ENCODE data around the gene UGT2B10. TPM values are rescaled to one million over a fixed set of nuclear protein-coding genes. Genes with fewer than 3 reads are reported as not detected.

Gene UGT2B10
- total RNA-seq, 3 donors from 2014 or later: not detected

DNA sequence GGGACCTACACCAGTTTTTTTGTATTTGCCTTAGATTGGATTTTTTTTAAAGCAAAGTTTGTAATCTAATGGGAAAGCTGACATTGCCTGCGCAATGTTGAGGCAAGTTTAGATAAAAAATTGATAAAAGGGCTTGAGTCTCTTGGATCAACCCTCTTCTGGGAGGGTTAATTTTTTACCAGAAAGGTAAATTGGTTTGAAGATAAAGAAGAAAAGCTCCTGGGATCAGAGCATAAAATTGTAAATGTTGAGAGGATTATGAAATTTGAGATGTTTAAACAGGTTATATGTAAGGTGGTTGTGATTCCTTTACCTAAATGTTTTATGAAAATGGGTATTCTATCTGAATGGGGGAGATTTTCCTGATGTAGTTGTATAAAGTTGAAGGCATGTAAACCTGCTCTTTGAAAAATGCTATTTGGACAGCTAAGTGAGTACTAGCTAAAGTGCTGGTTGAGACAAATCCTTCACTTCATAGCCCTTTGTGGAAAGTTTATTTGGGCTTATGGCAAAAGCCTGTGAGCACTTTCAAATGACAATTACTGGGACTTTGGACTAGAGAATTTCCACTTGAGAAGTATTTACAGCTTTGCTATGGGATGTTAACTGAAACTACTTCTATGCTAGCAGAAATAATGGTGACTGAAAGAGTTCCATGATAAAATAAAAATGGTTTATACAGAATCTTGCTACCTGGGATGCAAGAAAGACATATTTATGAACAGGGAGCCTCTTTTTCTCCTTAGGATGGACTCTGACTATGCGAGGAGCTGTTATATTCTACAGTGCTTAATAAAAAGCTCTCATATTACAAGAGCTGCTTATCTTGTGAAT, 56.2 kb downstream of the UGT2B10 start:
- Histone ChIP-seq H3K9me3 (no peaks in the 10 kb centered on the region), H3K4me1 (no peaks in the 10 kb centered on the region), H3K36me3 (no peaks in the 10 kb centered on the region), H3K4me3 (no peak overlapping the region), H3K27ac (no peak overlapping the region), H3K27me3 (no peaks in the 10 kb centered on the region)
- no peak for DNase-seq (ENCODE audit: low spot score in 2 of 2)
- intact Hi-C loops (cut with DNase I; ENCODE audit: low total_unique reads): no loop called here
- TF ChIP-seq POLR2AphosphoS5 (IDR thresholded peaks at IDR 0.05) (no peak), POLR2A (IDR thresholded peaks at IDR 0.05) (no peak)
- TF ChIP-seq, protein P1, sequence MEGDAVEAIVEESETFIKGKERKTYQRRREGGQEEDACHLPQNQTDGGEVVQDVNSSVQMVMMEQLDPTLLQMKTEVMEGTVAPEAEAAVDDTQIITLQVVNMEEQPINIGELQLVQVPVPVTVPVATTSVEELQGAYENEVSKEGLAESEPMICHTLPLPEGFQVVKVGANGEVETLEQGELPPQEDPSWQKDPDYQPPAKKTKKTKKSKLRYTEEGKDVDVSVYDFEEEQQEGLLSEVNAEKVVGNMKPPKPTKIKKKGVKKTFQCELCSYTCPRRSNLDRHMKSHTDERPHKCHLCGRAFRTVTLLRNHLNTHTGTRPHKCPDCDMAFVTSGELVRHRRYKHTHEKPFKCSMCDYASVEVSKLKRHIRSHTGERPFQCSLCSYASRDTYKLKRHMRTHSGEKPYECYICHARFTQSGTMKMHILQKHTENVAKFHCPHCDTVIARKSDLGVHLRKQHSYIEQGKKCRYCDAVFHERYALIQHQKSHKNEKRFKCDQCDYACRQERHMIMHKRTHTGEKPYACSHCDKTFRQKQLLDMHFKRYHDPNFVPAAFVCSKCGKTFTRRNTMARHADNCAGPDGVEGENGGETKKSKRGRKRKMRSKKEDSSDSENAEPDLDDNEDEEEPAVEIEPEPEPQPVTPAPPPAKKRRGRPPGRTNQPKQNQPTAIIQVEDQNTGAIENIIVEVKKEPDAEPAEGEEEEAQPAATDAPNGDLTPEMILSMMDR (IDR thresholded peaks at IDR 0.05): no peak

DNA sequence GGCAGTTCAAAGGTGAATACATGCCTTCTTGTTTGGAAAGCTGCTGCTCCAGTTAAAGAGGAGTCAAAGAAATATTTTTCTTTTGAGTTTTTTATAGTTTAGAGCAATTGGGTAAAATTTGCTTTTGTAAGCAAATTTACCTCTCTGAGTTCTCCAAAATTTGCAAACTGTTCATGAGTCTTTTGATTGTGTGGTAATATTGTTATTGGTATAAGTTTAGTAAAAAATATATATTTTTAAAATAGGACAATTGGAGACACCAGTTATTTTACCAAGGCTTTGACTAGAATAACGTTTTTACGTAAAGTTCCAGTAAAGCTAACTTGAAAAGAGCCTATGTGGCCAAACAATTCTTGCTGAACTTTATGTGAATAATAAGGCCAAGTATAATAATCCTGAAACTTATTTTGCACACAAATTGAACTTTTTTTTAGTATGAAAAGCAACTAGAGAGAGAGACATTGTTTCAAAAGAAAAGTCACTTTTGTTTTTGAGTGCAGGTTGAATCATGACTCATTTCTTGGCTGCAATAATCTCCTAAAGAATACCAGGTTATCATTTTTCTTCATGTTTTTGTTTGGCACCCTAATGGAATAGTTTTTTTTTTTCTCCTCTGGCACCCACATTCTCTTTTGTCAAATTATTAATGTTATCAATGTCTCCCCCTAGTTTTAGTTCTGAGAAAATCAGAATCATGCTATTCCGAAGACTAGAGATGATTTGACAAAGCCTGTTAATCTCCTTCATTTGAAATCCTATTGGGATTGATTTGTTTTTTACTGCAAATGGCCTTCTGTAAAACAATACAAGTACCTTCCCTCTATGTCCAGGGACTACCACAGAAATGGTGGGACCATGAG, 57.1 kb downstream of the UGT2B10 start:
- intact Hi-C loops (cut with DNase I; ENCODE audit: low total_unique reads): no loop called here
- H3K4me1 ChIP-seq: no peaks in the 10 kb centered on the region
- no peak for TF ChIP-seq POLR2AphosphoS5 (IDR thresholded peaks at IDR 0.05)
- TF ChIP-seq, protein P1 (IDR thresholded peaks at IDR 0.05): no peak
- TF ChIP-seq POLR2A (IDR thresholded peaks at IDR 0.05): no peak
- H3K27me3 ChIP-seq: no peaks in the 10 kb centered on the region
- H3K36me3 ChIP-seq: no peaks in the 10 kb centered on the region
- no peaks in the 10 kb centered on the region for H3K9me3 ChIP-seq
- no peak overlapping the region for H3K4me3 ChIP-seq
- no peak for DNase-seq (ENCODE audit: low spot score in 2 of 2)
- no peak overlapping the region for H3K27ac ChIP-seq

DNA sequence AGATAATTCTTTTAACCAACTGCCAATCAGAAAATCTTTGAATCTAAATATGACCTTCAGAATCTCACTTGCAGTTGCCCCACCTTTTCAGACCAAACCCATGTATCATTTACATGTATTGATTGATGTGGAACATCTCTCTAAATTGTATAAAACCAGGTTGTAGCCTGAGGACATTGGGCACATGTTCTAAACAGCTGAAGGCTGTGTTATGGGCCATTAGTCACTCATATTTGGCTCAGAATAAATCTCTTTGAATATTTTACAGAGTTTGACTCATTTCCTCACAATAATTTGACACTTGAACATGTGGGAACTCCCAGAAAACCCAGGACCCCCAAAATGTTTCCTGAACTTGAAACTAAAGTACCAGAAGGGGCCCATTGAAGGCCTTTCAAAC, 58.7 kb downstream of the UGT2B10 start:
- TF ChIP-seq, protein P1 (IDR thresholded peaks at IDR 0.05): no peak
- TF ChIP-seq POLR2AphosphoS5 (IDR thresholded peaks at IDR 0.05) (no peak), POLR2A (IDR thresholded peaks at IDR 0.05) (no peak)
- no peaks in the 10 kb centered on the region for H3K4me1 ChIP-seq
- H3K27me3 ChIP-seq: no peaks in the 10 kb centered on the region
- no peak for DNase-seq (ENCODE audit: low spot score in 2 of 2)
- H3K27ac ChIP-seq: no peak overlapping the region
- intact Hi-C loops (cut with DNase I; ENCODE audit: low total_unique reads): no loop called here
- no peaks in the 10 kb centered on the region for H3K36me3 ChIP-seq
- H3K4me3 ChIP-seq: no peak overlapping the region
- no peaks in the 10 kb centered on the region for H3K9me3 ChIP-seq

DNA sequence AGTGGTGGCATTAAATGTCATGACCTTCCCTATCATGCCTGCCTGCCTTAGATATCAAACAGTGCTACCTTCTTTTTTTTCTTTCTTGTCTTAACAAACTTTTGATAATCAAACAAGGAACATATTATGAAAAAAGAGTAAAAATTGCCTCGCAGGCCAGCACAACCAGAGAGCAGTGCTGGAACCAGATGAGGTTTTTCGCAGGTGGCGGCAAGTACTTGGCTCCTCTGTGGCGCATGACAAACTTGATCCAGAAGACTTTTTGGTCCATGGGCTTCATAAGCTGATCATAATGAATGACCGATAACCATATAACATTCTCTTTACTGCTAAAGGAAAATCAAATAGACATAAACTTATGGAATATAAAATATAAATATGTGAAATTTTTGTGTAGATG, 61.8 kb downstream of the UGT2B10 start:
- Histone ChIP-seq H3K36me3 (no peaks in the 10 kb centered on the region), H3K9me3 (no peaks in the 10 kb centered on the region), H3K4me1 (no peaks in the 10 kb centered on the region), H3K27me3 (no peaks in the 10 kb centered on the region), H3K4me3 (no peak overlapping the region), H3K27ac (no peak overlapping the region)
- no peak for TF ChIP-seq POLR2A (IDR thresholded peaks at IDR 0.05)
- TF ChIP-seq, protein P1 (IDR thresholded peaks at IDR 0.05): no peak
- TF ChIP-seq POLR2AphosphoS5 (IDR thresholded peaks at IDR 0.05): no peak
- no peak for DNase-seq (ENCODE audit: low spot score in 2 of 2)
- intact Hi-C loops (cut with DNase I; ENCODE audit: low total_unique reads): no loop called here

DNA sequence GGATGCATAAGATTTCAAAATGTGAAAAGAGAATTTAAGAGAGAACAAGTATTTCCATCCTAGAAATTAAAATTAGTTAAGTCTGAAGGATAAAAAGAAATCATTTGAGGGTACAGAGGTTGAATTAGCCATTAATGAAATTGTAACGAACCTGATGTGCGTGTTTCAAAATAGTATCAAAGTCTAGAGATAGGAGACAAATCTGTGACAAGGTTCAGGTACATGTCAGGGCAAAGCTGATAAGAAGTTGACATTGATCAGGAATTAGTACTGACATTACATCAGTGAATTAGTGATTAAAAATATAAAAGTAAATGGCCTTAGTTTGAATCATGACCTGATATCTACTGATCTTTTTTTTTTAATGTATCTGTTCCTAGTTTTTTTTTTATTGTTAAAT, 62.3 kb downstream of the UGT2B10 start:
- TF ChIP-seq POLR2A (IDR thresholded peaks at IDR 0.05): no peak
- no peak for TF ChIP-seq POLR2AphosphoS5 (IDR thresholded peaks at IDR 0.05)
- TF ChIP-seq, protein P1 (IDR thresholded peaks at IDR 0.05): no peak
- Histone ChIP-seq H3K36me3 (no peaks in the 10 kb centered on the region), H3K4me1 (no peaks in the 10 kb centered on the region), H3K9me3 (no peaks in the 10 kb centered on the region), H3K27me3 (no peaks in the 10 kb centered on the region), H3K27ac (no peak overlapping the region), H3K4me3 (no peak overlapping the region)
- intact Hi-C loops (cut with DNase I; ENCODE audit: low total_unique reads): no loop called here
- no peak for DNase-seq (ENCODE audit: low spot score in 2 of 2)
